ENCODE measurements around the gene OVCH1.
"Not testable (repeated sequence)": the region's sequence is repeated elsewhere in the genome, so short reads cannot be mapped to it uniquely, and the experiment has no call there.

OVCH1 gene

GRCh38 chr12:29499235-29499634 is 1.7 kb upstream of the OVCH1 start:
- DNase-seq, result no peak

- no peak for DNase-seq
Measured at GRCh38 chr12:29492891-29493290, 4.6 kb downstream of the OVCH1 start.

- no peak for DNase-seq
Measured at GRCh38 chr12:29486972-29487371, 10.5 kb downstream of the OVCH1 start.

GRCh38 chr12:29463198-29463597 is 34.3 kb downstream of the OVCH1 start:
- no peak for DNase-seq

- DNase-seq, result no peak
Measured at GRCh38 chr12:29460082-29460481, 37.4 kb downstream of the OVCH1 start.

GRCh38 chr12:29455087-29455486 is 42.4 kb downstream of the OVCH1 start:
- DNase-seq, result no peak

GRCh38 chr12:29451888-29452287 is 45.6 kb downstream of the OVCH1 start:
- no peak for DNase-seq

GRCh38 chr12:29448157-29448556 is 49.3 kb downstream of the OVCH1 start:
- no peak for DNase-seq

- no peak for DNase-seq
Measured at GRCh38 chr12:29447285-29447975, 50.1 kb downstream of the OVCH1 start.

GRCh38 chr12:29439506-29439905 is 58.0 kb downstream of the OVCH1 start:
- DNase-seq, result no peak

- DNase-seq, result no peak
Measured at GRCh38 chr12:29438752-29439408, 58.6 kb downstream of the OVCH1 start.

- no peak for DNase-seq
Measured at GRCh38 chr12:29437575-29437974, 59.9 kb downstream of the OVCH1 start.

- DNase-seq, result not testable (repeated sequence)
Measured at GRCh38 chr12:29436815-29437214, 60.7 kb downstream of the OVCH1 start.

GRCh38 chr12:29431513-29431912 is 66.0 kb downstream of the OVCH1 start:
- DNase-seq, result no peak

GRCh38 chr12:29430716-29431044 is 66.8 kb downstream of the OVCH1 start:
- no peak for DNase-seq

GRCh38 chr12:29429999-29430715 is 67.3 kb downstream of the OVCH1 start:
- no peak for DNase-seq

- DNase-seq, result no peak
Measured at GRCh38 chr12:29428633-29429032, 68.9 kb downstream of the OVCH1 start.

GRCh38 chr12:29427964-29428363 is 69.5 kb downstream of the OVCH1 start:
- no peak for DNase-seq

GRCh38 chr12:29426498-29426897 is 71.0 kb downstream of the OVCH1 start:
- DNase-seq, result no peak

GRCh38 chr12:29425722-29426121 is 71.8 kb downstream of the OVCH1 start:
- DNase-seq, result no peak

GRCh38 chr12:29416748-29417147 is 80.7 kb downstream of the OVCH1 start:
- DNase-seq, result no peak

- no peak for DNase-seq
Measured at GRCh38 chr12:29415111-29415510, 82.4 kb downstream of the OVCH1 start.

- no peak for DNase-seq
Measured at GRCh38 chr12:29414368-29414767, 83.1 kb downstream of the OVCH1 start.

GRCh38 chr12:29405561-29405960 is 91.9 kb downstream of the OVCH1 start:
- no peak for DNase-seq

Measured in left hindlimb (tissue), 1 donor.